HK-2 (cell line): Measurements from ENCODE around the gene ACTC1.

Experiments used
- DNase-seq: peaks from one replicate; pipeline ENCODE4 v3.0.0-alpha.2; 2018; ENCODE audit not compliant: unreplicated experiment

The ACTC1 gene

DNA sequence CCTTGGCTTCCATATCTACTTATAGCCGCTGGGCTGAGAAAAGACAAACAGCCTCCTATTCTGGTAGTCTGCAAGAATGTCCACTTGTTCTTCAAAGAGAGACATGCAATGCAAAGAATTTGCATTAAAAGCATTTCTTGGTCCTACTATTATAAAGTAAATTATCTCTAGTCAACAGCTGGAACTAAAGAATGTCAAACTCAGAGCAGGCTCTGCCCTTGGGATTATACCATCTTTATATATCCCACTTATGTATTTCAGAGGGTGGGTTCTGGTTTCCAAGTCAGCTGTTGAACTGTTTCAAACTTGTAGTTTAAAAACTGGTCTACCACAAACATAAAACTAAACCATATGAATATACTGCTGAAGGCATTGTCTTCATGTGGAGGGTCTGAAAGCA, 7.0 kb upstream of the ACTC1 start:
- no peak for DNase-seq

DNA sequence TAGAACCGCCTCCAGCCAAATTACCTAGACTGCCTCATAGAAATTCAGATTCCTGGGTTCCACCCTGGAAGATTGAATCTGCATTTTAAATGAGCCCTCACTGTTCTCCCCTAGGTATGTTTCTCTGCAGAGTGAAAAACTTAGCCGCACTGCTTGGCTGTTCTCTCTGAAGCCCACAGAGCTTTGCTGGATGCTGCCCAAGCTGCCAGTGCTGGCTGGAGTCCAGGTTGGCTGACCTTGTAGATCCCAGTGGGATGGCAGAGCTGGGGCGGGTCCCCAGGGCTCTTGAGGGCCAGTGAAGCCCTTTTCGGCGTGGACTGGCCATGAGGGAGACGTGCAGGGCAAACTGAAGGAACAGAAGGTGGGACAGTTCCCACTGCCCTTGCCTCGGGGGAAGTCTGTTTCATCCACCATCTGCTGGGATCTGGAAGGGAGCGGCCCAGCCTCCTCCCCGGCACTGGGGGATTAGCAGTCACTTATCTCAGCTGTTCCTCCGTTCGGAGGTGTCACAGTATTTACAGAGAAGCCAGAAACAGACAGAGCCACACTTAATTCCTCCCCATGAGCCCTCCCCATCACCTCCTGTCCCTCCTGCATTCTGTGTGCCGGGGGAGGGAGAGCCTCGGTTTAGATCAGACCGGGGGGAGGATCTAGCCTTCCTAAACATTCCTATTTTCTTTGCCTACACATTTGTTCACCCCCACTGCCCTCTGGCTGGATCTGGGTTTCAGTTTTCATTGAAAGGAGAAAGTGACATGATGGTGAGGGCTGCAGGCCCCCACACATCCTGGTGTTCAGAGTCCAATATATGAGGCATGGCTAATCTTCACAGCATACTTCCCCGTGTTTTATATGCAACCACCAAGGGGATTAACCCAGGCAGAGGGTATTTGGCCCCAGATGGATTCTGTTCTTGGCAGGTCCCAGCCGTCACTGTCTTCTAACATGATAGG, 4.1 kb upstream of the ACTC1 start:
- no peak for DNase-seq

DNA sequence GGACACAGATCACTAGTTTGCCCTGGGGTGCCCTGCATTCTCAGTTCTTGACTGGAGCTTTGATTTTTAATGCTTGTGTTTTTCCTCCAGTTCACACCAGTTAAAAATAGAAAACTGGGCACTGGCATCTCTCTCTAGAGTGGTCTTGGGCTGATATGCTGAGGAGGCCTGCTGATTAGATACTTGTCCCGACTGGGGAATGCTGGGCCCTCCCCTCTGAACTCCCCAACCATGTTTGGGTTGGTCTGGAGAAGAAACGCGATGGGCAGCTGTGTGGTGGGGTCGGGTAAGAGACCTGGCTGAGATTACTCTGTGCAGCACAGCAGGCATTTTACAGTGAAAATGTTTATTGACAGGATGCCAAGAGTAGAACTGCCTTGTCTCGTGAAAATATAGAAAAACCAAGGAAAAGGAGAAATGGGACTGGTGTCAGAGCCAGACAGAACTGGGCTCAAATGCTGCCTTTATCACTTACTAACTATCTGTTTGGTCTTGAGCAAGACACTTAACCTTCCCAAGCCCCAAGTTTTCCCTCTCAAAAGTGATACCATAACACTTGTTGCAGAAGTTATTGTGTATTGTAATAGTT, 1.6 kb upstream of the ACTC1 start:
- no peak for DNase-seq

- no peak for DNase-seq
Observed at GRCh38 chr15:34794590-34795206, 651 bp downstream of the ACTC1 start.

DNA sequence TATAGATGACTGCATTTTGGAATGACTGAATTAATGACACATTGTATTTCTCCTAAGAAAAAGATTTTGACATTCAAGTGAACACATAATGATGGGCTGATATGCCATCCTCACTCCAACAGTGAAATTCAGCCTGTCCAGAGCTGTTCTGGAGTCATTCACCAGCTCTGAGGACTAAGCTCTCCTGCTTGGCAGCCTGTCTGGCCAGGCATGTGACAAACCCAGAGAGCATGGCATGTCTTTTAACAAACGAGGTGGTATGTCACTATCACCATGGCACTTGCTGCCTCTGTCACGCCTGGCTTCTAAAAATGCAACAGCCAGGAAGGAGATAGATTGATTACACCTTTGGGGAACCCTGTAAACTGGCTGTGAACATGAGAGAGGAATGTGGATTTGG, 1.4 kb downstream of the ACTC1 start:
- DNase-seq, result no peak

- DNase-seq, result no peak
Observed at GRCh38 chr15:34793071-34793470, 2.3 kb downstream of the ACTC1 start.

- DNase-seq, result no peak
Observed at GRCh38 chr15:34791701-34792100, 3.6 kb downstream of the ACTC1 start.

DNA sequence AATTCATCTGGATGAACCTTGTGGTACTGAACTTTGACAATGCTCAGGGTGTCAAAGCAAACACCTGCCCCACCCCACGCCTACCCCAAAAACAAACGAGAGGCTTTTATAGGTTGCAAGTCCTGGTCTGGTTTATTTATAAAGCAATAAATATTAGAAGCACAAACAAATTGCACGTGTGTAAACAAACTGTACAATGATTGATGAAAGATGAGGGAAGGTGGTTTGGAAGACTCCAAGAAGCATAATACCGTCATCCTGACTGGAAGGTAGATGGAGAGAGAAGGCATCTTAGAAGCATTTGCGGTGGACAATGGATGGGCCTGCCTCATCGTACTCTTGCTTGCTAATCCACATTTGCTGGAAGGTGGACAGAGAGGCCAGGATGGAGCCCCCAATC, 5.2 kb downstream of the ACTC1 start:
- DNase-seq, result no peak

DNA sequence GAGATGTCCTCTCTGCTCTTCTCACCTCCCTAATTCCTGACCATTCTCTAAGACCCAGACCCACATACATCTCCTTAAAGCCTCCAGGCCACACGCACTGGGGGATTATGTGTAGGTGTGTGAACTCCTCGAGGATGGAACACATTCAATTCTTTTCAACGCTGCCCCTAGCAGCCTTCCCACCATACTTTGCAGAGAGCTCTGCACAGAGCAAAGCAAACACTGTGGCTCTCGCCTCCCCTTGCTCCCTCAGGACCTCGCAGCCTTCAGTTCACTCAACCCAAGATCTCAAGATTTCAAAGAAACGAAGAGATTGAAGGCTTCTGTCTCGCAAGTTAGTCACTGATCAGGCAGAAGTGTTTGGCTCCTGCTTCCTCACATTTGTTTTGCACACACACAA, 6.0 kb downstream of the ACTC1 start:
- DNase-seq, result no peak

DNA sequence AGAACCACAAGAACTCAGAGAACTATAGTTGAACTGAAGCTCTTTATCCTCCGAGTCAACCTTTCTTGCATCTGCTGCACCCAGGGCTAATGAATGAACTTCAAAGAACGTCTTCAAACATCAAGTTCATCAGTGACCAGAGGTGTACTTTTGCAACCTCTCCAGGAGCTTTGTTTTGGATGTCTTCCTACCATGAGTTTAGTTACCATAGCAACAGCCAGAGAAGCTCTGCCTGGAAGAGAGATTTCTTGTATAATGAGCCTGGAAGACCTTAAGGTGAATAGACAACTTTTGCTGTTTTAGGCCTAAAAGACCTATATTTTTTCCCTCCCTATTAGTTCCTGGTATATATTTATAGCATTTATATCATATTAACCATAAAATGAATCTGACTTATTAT, 9.1 kb downstream of the ACTC1 start:
- no peak for DNase-seq

- DNase-seq, result no peak
Observed at GRCh38 chr15:34783991-34784390, 11.4 kb downstream of the ACTC1 start.

GRCh38 chr15:34783431-34783830, 11.9 kb downstream of the ACTC1 start:
- DNase-seq, result no peak

DNA sequence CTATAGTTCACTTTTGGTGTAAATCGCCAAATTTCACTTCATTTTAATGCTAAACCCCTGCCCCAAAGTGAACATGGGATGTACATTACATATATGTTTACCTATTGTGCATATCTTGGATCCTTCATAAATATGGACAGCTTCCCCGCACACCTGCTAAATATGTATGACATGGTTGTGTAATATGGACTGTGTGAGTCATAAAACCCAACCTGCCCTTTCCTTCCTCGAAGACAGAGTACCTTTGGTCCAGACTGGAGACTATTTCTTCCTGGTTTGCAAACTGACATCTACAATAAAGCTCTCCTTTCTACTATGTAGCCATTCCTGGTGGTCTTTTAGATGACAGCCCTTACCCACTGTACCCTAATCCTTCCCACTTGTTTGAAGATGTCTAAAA, 12.4 kb downstream of the ACTC1 start:
- DNase-seq, result no peak

- no peak for DNase-seq
Observed at GRCh38 chr15:34780725-34781124, 14.6 kb downstream of the ACTC1 start.

- no peak for DNase-seq
Observed at GRCh38 chr15:34776606-34777105, 18.7 kb downstream of the ACTC1 start.

DNA sequence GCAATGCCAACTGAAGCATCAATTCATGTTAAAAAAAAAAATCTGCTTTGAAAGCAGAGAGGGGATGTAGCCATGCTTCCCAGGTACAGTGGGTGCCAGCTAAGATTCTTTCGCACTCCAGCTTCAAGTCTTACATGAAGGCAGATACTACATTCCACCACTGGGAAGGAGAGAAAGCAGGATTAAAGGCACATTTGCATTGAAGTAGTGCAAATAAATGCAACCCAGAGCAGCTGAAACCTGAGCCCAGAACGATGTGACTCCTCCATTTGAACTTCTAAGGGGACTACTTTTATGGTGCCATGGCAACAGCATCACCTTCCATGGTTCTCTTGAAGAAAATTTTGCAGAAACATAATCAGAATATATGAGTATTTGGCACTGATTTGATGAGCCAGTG, 21.4 kb downstream of the ACTC1 start:
- no peak for DNase-seq

DNA sequence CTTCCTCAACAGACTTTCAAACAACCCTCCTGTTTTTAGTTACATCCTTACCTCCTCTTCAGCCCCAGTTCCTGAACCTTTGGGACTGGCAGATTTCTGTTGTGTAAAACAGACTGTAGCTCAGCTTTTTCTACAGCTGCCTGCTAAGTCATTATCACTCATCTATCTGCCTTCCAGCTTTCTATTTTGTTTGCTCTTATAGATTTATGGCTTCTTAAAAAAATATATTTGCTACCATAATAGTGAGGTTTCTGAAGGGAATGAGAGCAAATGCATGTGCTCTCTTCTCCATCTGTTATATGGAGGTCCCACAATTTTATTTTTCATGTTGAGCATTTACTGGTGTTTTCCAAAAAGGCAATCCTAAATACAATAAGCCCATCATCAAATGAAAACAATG, 22.3 kb downstream of the ACTC1 start:
- DNase-seq, result no peak

DNA sequence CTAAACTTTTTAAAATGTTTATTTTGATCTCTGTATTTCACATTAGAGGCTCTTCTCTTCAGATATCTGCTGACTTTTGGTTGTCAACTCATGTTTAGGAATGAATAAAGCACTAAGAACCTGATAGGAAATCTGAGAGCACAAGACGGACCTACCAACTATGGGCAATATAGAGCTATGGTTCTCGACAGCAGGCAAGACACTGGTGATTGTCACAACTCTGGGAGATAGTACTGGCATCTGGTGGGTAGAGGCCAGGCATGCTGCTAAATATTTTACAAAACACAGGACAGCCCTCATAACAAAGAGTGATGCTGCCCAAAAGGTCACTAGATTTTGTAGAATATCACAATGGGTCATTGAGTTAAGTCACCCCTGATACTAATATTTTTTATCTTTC, 23.0 kb downstream of the ACTC1 start:
- no peak for DNase-seq

DNA sequence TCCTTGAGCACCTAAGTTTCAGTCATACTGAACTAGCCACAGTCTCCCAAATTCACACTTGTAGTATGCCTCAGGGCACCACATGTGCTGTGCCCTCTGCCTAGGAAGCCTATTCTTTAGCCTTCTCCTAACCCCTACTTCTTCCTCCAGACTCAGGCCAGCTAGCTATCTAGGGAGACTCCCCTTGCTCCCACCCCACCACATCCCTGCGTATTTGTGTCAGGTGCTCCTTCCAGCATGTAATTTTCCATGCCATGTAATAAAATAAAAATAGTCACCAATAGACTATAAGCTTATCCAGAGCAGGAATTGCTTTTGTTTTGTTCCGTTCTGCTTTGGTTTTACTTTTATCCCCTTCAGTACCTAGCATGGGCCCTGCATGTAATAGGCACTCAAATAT, 25.6 kb downstream of the ACTC1 start:
- no peak for DNase-seq

- no peak for DNase-seq
Observed at GRCh38 chr15:34768530-34768929, 26.8 kb downstream of the ACTC1 start.

DNA sequence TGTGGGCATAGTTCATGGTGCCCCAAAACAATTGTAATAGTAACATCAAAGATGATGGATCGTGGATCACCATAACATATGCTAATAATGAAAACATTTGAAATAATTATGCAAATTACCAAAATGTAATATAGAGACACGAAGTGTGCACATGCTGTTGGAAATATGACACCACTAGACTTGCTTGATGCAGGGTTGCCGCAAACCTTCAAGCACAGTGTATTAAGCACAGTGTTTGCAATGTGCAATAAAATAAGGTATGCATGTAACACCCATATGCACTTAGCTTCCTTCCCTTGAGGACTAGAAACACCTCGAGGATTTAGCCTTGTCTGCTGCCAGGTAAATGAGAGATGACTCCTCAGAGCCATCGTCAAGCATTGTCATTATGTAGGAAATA, 29.6 kb downstream of the ACTC1 start:
- no peak for DNase-seq

GRCh38 chr15:34760909-34761308, 34.4 kb downstream of the ACTC1 start:
- no peak for DNase-seq

- DNase-seq, result no peak
Observed at GRCh38 chr15:34759992-34760391, 35.4 kb downstream of the ACTC1 start.
